A172 (cell line): ENCODE results near the gene CRABP1. TPM values are rescaled to one million over a fixed set of nuclear protein-coding genes. Genes with fewer than 3 reads are reported as not detected.
A peak's percentile ranks its signal among the peaks of the same experiment; 100 is the strongest.

Experiments
- DNase-seq: peaks from one replicate; pipeline ENCODE4 v3.0.0-alpha.2; 2015; ENCODE audit warnings: low spot score
- total RNA-seq: library from RNA; depleted of rRNA; stranded (reverse); fragments of >200 nt; shearing (Covaris generic); gene quantifications from 2 replicates; pipeline ENCODE4 v1.2.3, GENCODE V29; 2014

Gene CRABP1
- total RNA-seq, 1 experiment from 2014 or later = not detected

DNA sequence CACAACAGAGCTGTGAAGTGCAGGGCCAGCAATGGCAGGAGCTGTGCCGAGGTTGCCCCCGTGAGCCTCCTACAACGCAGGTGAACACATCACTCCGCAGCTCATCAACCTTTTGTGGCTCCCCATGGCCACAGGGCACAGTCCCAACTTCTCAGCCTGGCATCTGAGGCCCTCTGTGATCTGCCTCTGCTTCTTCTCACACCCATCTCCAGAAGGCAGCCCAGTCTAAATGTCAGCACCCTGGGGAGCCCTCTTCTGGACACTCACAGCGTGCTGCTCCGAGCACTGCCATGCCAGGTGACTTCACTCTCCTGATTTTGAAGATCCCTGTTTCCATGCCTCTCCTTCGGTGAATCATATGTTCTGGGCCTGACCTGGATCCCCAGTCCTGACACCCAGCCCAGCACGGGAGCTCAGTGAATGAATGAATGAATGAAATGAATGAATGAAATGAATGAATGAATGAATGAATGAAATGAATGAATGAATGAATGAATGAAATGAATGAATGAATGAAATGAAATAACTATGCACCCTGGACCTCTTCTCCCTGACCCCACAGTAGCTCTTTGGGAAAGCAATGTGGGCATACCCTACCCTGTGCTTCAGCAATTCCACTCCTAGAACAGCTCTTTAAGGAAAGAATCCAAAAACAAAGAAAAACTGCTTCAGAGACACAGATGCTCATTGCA, 22.9 kb upstream of the CRABP1 start:
- DNase-seq = no peak

DNA sequence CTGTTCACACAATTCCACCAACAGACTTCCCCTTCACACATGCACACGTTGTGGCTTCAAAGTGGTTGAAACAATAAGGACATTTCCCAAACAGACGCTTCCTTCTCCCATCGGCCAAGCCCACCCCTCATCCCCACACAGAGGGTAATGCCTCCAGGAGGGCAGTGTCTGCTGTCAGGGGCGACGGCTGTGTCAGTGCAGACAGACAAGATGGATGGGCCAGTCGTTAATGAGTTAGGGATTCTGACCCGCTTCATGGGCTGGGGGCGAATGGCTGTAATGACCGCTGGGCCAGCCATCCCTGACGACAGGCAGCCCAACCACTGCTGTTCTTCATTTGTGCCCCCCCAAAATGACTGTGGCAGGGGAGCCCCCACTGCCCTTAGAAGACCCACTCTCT, 20.6 kb upstream of the CRABP1 start:
- DNase-seq = no peak

- no peak for DNase-seq
Observed at GRCh38 chr15:78320183-78320582, 20.0 kb upstream of the CRABP1 start.

DNA sequence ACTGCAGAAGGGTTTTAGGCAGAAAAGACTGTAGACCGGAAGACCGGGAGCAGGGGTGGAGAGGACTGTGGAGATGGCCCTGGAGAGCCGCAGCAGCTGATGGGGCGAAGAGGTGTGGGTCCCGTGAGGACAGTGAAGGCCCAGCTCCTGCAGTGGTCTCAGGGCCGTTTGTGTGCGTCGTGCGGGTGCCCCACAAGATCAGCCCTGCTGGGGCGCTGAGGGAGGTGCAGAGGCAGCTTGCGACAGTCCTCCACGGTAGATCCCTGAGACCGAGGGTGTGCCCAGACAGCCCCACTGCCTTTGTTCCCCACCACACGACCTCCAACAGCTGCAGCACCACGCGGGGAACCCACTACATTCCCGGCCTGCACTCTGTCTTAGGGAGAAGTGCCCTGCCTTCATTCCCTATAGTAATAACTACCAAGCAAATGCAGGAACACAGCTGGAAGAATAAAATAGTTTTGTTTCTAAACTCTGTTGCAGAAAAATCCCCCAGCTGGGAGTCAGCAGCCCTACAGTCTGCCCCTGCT, 19.0 kb upstream of the CRABP1 start:
- no peak for DNase-seq

DNA sequence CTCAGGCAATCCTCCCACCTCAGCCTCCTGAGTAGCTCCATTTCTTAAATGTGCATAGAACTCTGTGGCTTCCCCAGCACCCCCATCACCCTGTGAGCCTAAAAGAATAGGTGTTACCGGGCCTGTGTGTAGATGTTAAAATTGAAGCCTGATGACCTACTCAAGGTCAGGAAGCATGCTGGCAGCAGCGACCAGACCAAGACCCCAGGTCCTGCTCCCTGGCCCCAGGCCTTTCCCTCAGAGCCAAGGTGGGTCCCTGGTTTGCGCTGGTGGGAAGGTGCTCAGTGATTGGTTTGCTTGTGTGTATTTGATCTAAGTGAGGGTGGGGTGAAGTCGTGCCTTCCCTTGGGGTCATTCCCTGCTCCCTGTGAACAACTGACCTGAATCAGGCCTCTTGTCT, 18.4 kb upstream of the CRABP1 start:
- no peak for DNase-seq

- DNase-seq = peak; percentile 81
Observed at GRCh38 chr15:78322243-78322642, 17.9 kb upstream of the CRABP1 start.

- DNase-seq = no peak
Observed at GRCh38 chr15:78322724-78323521, 17.2 kb upstream of the CRABP1 start.

- no peak for DNase-seq
Observed at GRCh38 chr15:78323693-78324092, 16.5 kb upstream of the CRABP1 start.

DNA sequence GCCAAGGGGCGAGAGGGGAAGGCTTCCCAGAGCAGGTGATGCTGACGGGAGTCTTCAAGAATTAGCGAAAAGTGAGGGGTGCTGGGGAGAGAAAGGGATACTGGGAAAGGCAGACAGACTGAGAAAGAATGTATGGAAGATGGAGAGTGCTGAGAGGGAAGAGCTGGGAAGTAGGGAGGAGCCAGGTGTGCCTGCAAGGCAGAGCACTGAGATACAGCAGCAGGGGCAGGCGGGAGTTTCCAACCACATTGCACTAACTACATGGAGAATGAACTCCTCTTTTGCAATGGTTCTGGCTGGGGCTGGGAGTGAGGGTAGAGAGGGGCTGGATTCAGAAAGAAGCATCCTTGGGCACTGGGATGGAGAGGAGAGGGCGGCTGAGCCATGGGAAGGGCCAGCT, 16.0 kb upstream of the CRABP1 start:
- DNase-seq = no peak

DNA sequence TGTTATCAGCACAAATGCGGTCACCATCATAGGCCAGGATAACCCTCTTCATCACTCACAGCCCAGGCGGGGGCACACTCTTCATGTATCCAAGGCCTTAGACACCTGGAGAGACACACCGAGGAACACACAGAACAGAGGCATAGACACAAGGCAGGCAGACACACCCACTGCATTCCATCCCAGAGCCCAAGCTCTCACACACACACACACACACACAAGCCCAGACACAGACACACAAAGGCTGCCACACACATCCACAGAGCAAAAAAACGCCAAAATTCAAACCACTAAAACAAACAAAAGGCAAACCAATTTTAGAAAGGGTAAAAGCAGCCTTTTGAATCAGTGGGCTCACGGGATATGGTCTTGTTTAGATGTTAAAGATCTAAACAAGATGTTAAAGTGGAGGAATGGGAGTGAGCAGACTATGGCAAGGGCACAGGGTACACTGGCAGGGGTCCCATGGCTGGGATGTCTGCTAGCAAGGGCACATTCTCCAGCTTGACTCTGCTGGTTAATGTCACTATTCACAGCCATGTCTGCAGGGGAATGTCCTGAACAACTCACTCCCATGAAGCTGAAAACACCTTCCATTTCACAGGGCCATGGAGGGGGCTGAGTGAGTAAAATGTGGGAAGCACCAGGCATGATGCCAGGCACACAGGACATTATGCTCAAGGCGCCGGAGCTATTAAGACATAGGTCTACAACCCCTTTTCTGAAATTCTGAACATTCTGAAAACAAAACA, 14.9 kb upstream of the CRABP1 start:
- peak; percentile 29 for DNase-seq

DNA sequence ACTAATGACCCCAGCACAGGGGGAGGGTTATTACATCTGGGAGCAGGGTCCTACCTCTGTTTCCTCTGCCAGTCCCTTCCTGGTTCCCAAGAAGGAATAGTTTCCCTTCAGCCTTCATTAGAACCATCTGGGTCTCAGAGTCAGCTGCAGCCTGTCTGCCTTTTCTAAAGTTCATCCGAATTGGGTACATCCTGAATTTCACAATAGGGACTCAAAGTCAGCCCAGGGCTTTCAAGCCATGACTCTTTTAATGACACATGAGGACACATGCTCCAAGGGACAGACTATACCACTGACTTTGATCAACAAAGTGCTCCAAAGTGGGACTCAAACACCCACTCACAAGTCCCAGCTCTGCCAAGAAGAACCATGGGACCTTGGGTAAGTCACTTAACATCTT, 12.7 kb upstream of the CRABP1 start:
- DNase-seq = no peak

DNA sequence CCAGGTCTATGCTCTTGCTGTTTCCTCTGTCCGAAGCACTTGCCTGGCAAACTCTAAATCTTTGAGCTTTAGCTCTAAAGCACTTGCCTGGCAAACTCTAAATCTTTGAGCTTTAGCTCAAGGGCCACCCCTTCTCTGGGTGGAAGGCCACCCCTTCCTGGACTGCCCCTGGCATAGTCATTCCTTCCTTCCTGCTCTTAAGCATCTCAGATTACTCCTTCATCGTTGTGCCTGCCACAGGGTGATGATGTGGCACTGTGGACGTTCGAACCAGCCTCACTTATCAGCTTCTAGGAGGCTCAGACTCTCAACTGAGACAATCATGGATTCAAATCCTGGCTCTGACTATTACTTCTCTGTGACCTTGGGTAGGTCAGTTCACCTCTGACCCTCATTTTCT, 10.5 kb upstream of the CRABP1 start:
- DNase-seq = no peak

DNA sequence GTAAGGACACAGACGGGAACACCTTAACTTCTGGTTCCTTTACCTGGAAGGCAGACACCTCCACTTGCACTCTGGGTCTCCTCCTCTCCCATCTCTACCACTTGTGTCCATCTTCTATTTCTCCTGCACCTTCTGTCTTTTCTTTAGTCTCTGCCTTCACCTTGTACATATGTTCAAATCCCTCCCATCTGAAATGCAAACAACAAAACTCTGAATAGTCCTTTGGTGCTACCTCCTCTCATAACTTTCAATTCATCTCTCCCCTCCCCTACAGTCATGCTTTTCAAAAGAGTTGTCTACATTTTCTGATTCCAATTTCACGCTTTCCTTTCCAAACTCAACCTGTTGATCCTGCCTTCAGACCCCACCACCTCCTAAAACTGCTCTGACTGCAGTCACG, 5.3 kb upstream of the CRABP1 start:
- DNase-seq = no peak

DNA sequence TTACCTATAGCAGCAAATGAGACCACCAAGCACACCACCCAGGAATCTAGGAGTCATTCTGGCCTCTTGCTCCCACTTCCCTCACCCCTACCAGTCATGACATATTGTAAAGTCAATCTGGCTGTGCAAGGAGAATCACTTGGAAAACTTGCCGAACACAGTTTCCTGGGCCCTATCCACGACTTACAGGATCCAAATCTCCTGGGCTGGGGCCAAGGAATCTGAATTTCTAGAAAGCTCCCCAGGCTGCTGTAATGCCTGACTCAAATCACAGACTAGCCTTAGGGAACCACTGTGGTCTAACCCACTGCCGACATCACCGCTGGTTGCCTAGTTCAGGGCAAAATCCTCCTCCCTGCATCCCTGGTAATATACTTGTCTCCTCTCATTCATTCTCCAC, 4.2 kb upstream of the CRABP1 start:
- no peak for DNase-seq

DNA sequence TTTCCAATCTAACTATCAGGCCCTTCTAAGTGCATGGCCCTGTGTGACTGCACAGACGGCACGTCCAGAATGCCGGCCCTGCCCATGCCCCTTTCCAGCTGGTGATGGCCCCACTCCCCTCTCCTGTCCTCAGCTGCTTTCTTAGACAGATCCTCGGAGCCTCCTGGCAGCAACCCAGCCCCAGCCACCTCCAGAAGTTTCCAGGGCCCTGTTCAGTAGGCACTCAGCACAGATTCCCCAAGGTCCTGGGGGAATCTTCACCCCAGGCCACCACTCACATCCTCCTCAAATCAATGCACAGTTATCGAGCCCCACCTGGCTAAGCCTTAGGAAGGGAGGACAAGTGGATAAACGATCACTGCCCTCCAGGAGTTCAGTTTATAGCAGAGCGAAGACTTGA, 1.4 kb upstream of the CRABP1 start:
- no peak for DNase-seq

- DNase-seq = no peak
Observed at GRCh38 chr15:78339559-78339958, 594 bp upstream of the CRABP1 start.

DNA sequence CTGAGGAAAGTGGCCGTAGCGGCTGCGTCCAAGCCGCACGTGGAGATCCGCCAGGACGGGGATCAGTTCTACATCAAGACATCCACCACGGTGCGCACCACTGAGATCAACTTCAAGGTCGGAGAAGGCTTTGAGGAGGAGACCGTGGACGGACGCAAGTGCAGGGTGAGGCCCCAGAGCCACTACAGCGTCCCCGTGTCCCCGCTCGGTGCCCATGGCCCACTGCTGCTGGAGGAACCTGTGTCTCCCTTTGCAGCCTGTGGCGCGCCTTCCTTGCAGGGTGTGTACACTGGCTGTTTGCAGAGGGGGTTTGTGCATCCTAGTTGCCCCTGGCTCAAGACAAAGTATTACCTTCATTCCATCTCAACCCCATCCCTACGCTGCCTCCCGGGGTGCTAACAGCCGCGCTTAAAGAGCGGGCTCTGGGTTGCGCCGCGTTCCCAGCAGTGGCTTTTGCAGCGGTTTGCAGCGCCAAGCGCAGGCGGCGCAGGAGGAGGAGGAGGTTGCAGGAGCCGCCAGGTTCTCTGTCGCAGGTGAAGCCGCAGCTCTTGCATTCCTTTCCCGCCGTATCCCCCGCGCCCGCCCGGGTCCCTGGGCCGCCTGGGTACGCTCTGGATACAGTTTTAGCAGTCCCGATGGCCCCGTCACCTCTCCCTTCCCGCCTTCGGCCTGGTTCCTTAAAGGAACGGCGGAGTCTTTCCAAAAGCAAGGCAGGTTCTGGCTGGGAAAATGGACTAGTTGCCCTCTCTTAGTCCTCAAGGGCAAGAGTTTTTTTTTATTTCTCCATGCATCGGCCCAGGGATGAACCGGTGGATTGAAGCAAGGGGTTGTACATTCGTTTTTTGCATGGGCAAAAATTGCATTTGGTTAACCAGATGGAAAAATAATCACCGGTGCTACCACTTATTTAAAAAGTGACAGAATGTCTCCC, 1.2 kb downstream of the CRABP1 start:
- no peak for DNase-seq

GRCh38 chr15:78342021-78342420, 1.9 kb downstream of the CRABP1 start:
- DNase-seq = no peak

DNA sequence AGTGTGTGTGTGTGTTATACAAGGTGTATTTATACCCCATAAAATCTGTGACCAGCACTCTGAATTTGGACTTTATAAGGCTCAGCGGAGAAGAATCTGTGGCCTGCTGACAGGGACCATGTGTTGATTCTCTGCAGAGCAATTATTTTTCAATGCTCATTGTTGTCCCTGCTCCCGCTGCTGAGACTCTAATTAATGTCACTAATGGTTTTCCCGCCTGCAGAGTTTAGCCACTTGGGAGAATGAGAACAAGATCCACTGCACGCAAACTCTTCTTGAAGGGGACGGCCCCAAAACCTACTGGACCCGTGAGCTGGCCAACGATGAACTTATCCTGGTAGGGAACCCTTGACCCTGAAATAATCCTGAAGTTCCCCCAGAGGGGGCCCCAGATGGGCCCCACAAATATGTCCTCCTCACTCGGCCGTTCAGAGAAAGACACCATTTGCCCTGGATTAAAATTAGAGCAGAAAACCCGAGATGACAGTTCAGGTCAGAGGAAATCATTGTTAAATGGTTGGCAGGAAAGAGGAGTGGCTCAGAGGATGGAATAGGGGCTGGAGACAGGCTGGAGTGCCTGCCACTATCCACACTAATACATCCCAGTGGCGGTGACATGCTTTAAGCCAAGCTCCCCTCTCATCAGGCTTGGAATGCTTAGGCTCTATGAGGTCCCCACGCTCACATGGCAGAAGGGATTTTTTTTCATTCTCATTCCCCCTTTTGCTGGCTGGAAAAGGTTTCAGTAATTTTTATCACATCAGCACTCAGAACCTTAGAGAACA, 3.3 kb downstream of the CRABP1 start:
- DNase-seq = no peak

DNA sequence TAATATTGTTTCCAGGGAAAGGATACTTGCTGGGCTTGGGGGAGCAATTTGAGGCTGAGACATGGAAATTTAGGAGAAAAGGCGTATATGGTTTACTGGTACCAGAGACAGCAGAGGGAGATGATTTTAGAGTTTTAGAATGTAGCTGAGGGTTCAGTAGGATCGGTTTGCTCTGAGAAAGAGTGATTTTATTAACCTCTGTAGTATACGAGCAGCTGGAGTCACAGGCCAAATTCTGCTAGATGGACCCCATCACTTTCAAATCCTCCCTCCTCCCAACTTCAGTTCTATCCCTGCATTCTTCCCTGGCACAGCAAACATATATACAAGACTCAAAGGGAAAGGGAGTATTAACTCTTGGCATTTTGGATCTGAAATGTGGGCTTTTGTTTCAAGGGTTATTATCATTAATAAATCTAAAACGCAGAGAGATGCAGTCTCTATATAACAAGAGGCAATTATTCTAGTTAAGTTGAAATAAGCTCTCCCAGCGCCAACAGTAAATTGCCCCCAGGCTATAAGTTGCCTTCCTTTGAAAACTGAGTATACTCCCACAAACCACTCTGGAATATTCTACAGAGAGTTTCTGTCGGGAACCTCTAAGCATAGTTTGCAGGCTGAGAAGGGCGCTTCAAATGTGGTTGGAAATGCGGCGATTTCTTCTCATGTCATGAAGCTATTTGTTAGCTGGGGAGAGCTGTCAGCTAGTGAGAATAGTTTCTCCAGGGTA, 5.4 kb downstream of the CRABP1 start:
- DNase-seq = no peak
